ENCODE data around the gene MYO3B. TPM values are rescaled to one million over a fixed set of nuclear protein-coding genes. Genes with fewer than 3 reads are reported as not detected.

Gene MYO3B
- total and polyA plus RNA-seq, 2 donors from 2014 or later, result 3.5 to 6.4 TPM

- no peak for TF ChIP-seq CTCF (IDR thresholded peaks at IDR 0.05; ENCODE audit: borderline replicate concordance, extremely low read depth, insufficient read depth)
- no peaks in the 10 kb centered on the region for H3K9me3 ChIP-seq (ENCODE audit: control insufficient read depth in 2 of 3, insufficient read depth in 1 of 3, low read length in 3 of 3)
- H3K27ac ChIP-seq (ENCODE audit: low read depth in 2 of 2, low read length in 2 of 2), result no peak overlapping the region
- H3K27me3 ChIP-seq (ENCODE audit: control insufficient read depth, insufficient read depth, low read length), result no peaks in the 10 kb centered on the region
- FAIRE-seq (no peak), DNase-seq (no peak)
- no peak overlapping the region for H3K9ac ChIP-seq (ENCODE audit: low read length in 3 of 3)
- H3K36me3 ChIP-seq (ENCODE audit: control insufficient read depth in 2 of 3, insufficient read depth in 3 of 3, low read length in 3 of 3), result no peaks in the 10 kb centered on the region
- no peak overlapping the region for H3K4me3 ChIP-seq (ENCODE audit: low read length in 3 of 3)
- no peaks in the 10 kb centered on the region for H3K4me1 ChIP-seq (ENCODE audit: control insufficient read depth in 2 of 3, insufficient read depth in 2 of 3, low read depth in 1 of 3, low read length in 3 of 3)
- intact Hi-C loops (cut with DNase I), result no loop called here
Measured at GRCh38 chr2:170446078-170446477, 268.1 kb downstream of the MYO3B start.

DNA sequence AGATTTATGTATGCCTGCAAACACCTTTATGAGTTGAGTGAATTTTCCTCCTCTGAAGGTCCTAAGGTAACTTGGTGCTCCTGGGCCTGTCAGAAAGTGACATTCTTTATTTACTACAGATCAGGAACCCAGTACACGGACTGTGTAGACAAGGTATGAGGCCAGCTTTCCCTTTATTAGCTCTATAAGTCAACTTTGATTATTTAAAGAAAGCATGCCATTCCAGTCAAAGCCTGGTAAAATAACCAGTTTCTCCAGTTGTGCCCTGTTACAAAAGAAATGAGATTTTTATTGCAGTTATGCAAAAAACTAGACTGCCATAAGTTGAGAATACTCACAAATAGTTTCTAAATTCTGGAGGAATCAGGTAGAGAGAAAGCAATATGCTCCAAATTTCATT lies 271.1 kb downstream of the MYO3B start:
- no peak overlapping the region for H3K9ac ChIP-seq (ENCODE audit: low read length in 3 of 3)
- no peaks in the 10 kb centered on the region for H3K27me3 ChIP-seq (ENCODE audit: control insufficient read depth, insufficient read depth, low read length)
- DNase-seq (no peak), FAIRE-seq (no peak)
- no peaks in the 10 kb centered on the region for H3K4me1 ChIP-seq (ENCODE audit: control insufficient read depth in 2 of 3, insufficient read depth in 2 of 3, low read depth in 1 of 3, low read length in 3 of 3)
- intact Hi-C loops (cut with DNase I), result no loop called here
- H3K36me3 ChIP-seq (ENCODE audit: control insufficient read depth in 2 of 3, insufficient read depth in 3 of 3, low read length in 3 of 3), result no peaks in the 10 kb centered on the region
- H3K4me3 ChIP-seq (ENCODE audit: low read length in 3 of 3), result no peak overlapping the region
- no peak for TF ChIP-seq CTCF (IDR thresholded peaks at IDR 0.05; ENCODE audit: borderline replicate concordance, extremely low read depth, insufficient read depth)
- H3K27ac ChIP-seq (ENCODE audit: low read depth in 2 of 2, low read length in 2 of 2), result no peak overlapping the region
- H3K9me3 ChIP-seq (ENCODE audit: control insufficient read depth in 2 of 3, insufficient read depth in 1 of 3, low read length in 3 of 3), result no peaks in the 10 kb centered on the region

- intact Hi-C loops (cut with DNase I), result no loop called here
- Histone ChIP-seq H3K4me3 (ENCODE audit: low read length in 3 of 3) (no peak overlapping the region), H3K27me3 (ENCODE audit: control insufficient read depth, insufficient read depth, low read length) (no peaks in the 10 kb centered on the region), H3K9me3 (ENCODE audit: control insufficient read depth in 2 of 3, insufficient read depth in 1 of 3, low read length in 3 of 3) (no peaks in the 10 kb centered on the region), H3K9ac (ENCODE audit: low read length in 3 of 3) (no peak overlapping the region), H3K4me1 (ENCODE audit: control insufficient read depth in 2 of 3, insufficient read depth in 2 of 3, low read depth in 1 of 3, low read length in 3 of 3) (peaks cover 0 to 4% (median 2%) of the 10 kb centered on the region in 3 donors), H3K27ac (ENCODE audit: low read depth in 2 of 2, low read length in 2 of 2) (no peak overlapping the region), H3K36me3 (ENCODE audit: control insufficient read depth in 2 of 3, insufficient read depth in 3 of 3, low read length in 3 of 3) (no peaks in the 10 kb centered on the region)
- no peak for TF ChIP-seq CTCF (IDR thresholded peaks at IDR 0.05; ENCODE audit: borderline replicate concordance, extremely low read depth, insufficient read depth)
- DNase-seq (no peak), FAIRE-seq (no peak)
Measured at GRCh38 chr2:170454471-170455372, 276.8 kb downstream of the MYO3B start.
